Peyer's patch (tissue), 4 donors: ENCODE results near the gene HK3. TPM values are rescaled to one million over a fixed set of nuclear protein-coding genes. Genes with fewer than 3 reads are reported as not detected.

Source experiments
- DNase-seq, 3 donors: peaks; one replicate each; pipeline ENCODE4 v3.0.0-alpha.2; 2017 to 2019
- H3K27ac ChIP-seq, 4 donors: fragments of 200-600 bp; sonication (generic); one replicate each; pipeline ENCODE4 v1.5.1; 2016 to 2019
- H3K27me3 ChIP-seq, 2 donors: fragments of 200-600 bp; sonication (generic); one replicate each; pipeline ENCODE4 v1.5.1; 2019
- H3K36me3 ChIP-seq, 3 donors: fragments of 200-600 bp; sonication (generic); one replicate each; pipeline ENCODE4 v1.5.1; 2016 to 2019
- H3K4me1 ChIP-seq, 4 donors: fragments of 200-600 bp; sonication (generic); one replicate each; pipeline ENCODE4 v1.5.1; 2016 to 2019
- H3K4me3 ChIP-seq, 4 donors: fragments of 200-600 bp; sonication (generic); 1 replicate in 3 of 4; 2 replicates in 1 of 4; pipeline ENCODE4 v1.5.1; 2016 to 2019; ENCODE audit warnings: mild to moderate bottlenecking in 1 of 4
- H3K9me3 ChIP-seq, 4 donors: fragments of 200-600 bp; sonication (generic); one replicate each; pipeline ENCODE4 v1.5.1; 2016 to 2019; ENCODE audit warnings: mild to moderate bottlenecking in 1 of 4
- POLR2A ChIP-seq, 2 donors: fragments of 450-650 bp; IDR thresholded peaks; one replicate each; pipeline ENCODE4 v1.5.1; 2017; ENCODE audit warnings: antibody characterized with exemption in 2 of 2, mild to moderate bottlenecking in 2 of 2, moderate library complexity in 2 of 2
- total RNA-seq, 4 donors: library from RNA; depleted of rRNA; stranded (reverse); fragments of >200 nt; gene quantifications; one replicate each; pipeline ENCODE4 v1.1.0, GENCODE V29; 2016
- TF ChIP-seq, protein P1 (sequence below), 6 experiments: fragments of 450-650 bp in 4 of 6; fragments of 200-600 bp in 2 of 6; sonication (generic) in 1 of 6; IDR thresholded peaks; one replicate each; pipeline ENCODE4 v1.5.1; 2017 to 2019; ENCODE audit warnings: antibody characterized with exemption in 6 of 6, mild to moderate bottlenecking in 3 of 6, moderate library complexity in 1 of 6

HK3 gene
- total RNA-seq, 4 donors from 2014 or later: 1.6 to 7.4 (median 3.6) TPM

DNA sequence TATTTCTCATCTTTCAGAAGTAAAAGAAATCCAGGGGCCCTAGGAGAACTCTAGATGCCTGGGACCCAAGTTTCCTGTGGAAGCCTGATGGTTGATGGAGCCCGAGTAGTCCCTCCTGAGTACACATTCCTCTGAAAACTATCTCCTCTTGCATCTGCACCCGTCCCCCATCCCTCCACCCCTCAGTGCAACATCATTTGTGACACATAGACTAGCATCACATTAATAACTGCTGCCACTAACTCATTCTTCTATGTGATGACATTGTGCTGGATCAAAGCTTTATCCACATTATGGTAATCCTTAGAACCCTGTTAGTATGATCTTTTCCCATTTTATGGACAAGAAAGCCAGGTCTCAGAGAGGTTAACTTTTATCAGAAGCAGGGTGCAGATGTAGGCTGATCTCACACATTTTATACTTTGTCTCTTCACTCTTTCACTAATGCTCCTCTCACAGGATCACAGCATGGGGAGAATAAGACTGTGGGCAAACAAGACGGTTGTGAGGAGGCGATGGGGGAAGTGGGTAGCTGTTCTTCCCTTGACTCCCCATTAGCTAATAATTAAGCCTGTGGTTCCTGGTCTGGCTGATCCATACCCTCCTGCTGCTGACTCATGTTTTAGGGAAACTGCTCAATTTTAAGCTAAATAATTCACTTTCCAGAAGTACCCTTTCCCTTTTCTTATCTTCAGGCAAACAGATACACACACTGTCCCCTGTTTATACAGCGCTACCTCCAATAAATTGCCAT lies 3.9 kb upstream of the HK3 start:
- no peak for DNase-seq
- Histone ChIP-seq H3K36me3 (peaks cover 0 to 48% (median 0%) of the 10 kb centered on the region in 3 donors), H3K27ac (no peak overlapping the region), H3K27me3 (no peaks in the 10 kb centered on the region), H3K9me3 (no peaks in the 10 kb centered on the region), H3K4me3 (no peak overlapping the region), H3K4me1 (no peaks in the 10 kb centered on the region)
- TF ChIP-seq POLR2A (IDR thresholded peaks at IDR 0.05): no peak
- TF ChIP-seq, protein P1, sequence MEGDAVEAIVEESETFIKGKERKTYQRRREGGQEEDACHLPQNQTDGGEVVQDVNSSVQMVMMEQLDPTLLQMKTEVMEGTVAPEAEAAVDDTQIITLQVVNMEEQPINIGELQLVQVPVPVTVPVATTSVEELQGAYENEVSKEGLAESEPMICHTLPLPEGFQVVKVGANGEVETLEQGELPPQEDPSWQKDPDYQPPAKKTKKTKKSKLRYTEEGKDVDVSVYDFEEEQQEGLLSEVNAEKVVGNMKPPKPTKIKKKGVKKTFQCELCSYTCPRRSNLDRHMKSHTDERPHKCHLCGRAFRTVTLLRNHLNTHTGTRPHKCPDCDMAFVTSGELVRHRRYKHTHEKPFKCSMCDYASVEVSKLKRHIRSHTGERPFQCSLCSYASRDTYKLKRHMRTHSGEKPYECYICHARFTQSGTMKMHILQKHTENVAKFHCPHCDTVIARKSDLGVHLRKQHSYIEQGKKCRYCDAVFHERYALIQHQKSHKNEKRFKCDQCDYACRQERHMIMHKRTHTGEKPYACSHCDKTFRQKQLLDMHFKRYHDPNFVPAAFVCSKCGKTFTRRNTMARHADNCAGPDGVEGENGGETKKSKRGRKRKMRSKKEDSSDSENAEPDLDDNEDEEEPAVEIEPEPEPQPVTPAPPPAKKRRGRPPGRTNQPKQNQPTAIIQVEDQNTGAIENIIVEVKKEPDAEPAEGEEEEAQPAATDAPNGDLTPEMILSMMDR (IDR thresholded peaks at IDR 0.05): no peak

DNA sequence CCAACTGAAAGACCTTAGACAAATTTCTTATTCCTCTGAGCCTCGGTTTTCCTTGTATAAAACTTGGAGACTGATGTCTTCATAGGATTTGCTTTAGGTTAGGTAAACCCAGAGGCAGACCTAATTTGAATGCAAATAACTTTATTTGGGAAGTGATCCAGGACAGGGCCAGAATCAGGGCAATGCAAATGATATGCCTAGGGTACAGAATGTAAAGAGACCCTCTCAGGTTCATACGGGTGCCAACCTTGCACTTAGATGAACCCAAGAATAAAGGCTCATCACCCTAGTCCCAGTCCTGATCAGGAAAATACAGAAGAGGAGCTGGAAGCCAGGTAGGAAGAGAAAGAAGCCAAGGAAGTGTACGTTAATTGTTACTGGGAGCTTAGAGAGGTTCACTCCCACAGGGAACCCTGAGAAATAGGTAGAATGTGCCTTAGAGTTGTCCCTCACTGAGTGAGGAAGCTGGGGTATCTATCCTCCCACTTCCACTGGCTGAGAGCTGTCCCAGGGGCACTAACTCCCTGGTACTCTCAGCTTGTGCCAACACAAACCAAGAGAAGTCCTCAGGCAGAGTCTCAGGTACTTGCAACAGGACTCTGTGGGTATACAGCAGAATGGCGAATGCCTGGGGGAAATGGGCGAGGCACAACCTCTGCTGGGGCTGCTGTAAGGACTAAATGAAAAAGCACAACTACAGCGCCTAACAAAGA lies 3.1 kb upstream of the HK3 start:
- Histone ChIP-seq H3K27ac (no peak overlapping the region), H3K9me3 (no peaks in the 10 kb centered on the region), H3K4me1 (no peaks in the 10 kb centered on the region), H3K27me3 (no peaks in the 10 kb centered on the region), H3K4me3 (no peak overlapping the region), H3K36me3 (peaks cover 0 to 40% (median 0%) of the 10 kb centered on the region in 3 donors)
- DNase-seq: no peak
- TF ChIP-seq, protein P1 (IDR thresholded peaks at IDR 0.05): no peak
- TF ChIP-seq POLR2A (IDR thresholded peaks at IDR 0.05): no peak

- H3K36me3 ChIP-seq: peaks cover 0 to 33% (median 0%) of the 10 kb centered on the region in 3 donors
- no peak overlapping the region for H3K4me3 ChIP-seq
- no peaks in the 10 kb centered on the region for H3K4me1 ChIP-seq
- no peaks in the 10 kb centered on the region for H3K27me3 ChIP-seq
- no peaks in the 10 kb centered on the region for H3K9me3 ChIP-seq
- no peak for DNase-seq
- no peak for TF ChIP-seq POLR2A (IDR thresholded peaks at IDR 0.05)
- TF ChIP-seq, protein P1 (IDR thresholded peaks at IDR 0.05): no peak
- H3K27ac ChIP-seq: no peak overlapping the region
Observed at GRCh38 chr5:176901260-176902101, 2.3 kb upstream of the HK3 start.

- no peak for DNase-seq
- Histone ChIP-seq H3K36me3 (peaks cover 0 to 26% (median 0%) of the 10 kb centered on the region in 3 donors), H3K27ac (no peak overlapping the region), H3K4me1 (no peaks in the 10 kb centered on the region), H3K4me3 (no peak overlapping the region), H3K27me3 (no peaks in the 10 kb centered on the region), H3K9me3 (no peaks in the 10 kb centered on the region)
- TF ChIP-seq, protein P1 (IDR thresholded peaks at IDR 0.05): no peak
- TF ChIP-seq POLR2A (IDR thresholded peaks at IDR 0.05): no peak
Observed at GRCh38 chr5:176900780-176901204, 1.6 kb upstream of the HK3 start.

DNA sequence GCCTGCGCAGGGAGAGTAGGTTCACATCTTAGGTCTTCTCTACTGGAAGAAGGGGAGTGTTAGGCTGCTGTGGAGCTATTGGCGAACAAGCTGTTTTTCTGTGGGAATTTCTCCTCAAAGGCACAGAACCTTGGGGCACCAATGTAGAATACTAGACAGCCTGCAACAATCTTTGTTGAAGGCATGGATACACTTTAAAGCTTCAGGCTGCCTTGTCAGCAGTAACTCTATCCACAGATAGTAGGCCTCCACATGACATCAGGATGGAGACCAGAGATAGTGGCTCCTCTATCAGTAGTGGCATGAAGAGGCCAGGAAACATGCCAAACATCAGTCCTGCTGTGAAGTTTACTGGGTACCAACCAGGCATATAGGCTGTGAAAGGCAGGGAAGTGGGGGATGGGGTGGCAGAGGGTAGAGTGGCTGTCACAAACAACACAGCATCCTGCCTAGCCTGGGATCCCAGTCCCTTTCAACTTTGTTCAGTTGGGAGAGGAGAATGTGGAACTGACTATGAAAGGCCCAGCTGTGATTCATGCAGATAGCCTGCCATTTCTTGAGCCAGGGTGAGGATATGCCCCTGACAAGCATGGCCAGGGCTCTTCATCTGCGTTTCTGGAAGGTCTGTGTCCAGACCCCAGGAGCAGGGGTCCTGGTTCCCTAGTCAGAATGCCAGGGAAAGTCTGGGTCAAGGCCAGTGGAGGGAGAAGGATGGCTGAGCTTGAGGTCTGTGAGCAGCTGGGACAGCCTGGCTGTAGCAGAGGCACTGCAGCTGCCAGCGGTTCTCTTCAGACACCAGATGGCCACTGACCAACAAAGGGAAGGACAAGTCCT lies 1.0 kb upstream of the HK3 start:
- no peak overlapping the region for H3K4me3 ChIP-seq
- no peak for TF ChIP-seq POLR2A (IDR thresholded peaks at IDR 0.05)
- TF ChIP-seq, protein P1 (IDR thresholded peaks at IDR 0.05): no peak
- H3K36me3 ChIP-seq: peaks cover 0 to 19% (median 0%) of the 10 kb centered on the region in 3 donors
- no peaks in the 10 kb centered on the region for H3K9me3 ChIP-seq
- no peak for DNase-seq
- no peaks in the 10 kb centered on the region for H3K4me1 ChIP-seq
- H3K27me3 ChIP-seq: no peaks in the 10 kb centered on the region
- H3K27ac ChIP-seq: no peak overlapping the region
